ENCODE measurements around the gene PKNOX2.

GRCh38 chr11:125372911-125373310 is 208.4 kb downstream of the PKNOX2 start:
- TF ChIP-seq POLR2AphosphoS5 (IDR thresholded peaks at IDR 0.05; ENCODE audit: low read depth, low read length) (no peak), REST (IDR thresholded peaks at IDR 0.05; ENCODE audit: insufficient read depth in 1 of 2, low read depth in 2 of 2, low read length in 2 of 2) (no peak), TAF1 (IDR thresholded peaks at IDR 0.05; ENCODE audit: borderline replicate concordance, insufficient read depth, low read length) (no peak), SIN3A (IDR thresholded peaks at IDR 0.05; ENCODE audit: borderline replicate concordance, insufficient read depth, low read length) (no peak)
